PC-9 (cell line): ENCODE data around the gene CLEC2B. TPM values are rescaled to one million over a fixed set of nuclear protein-coding genes. Genes with fewer than 3 reads are reported as not detected.

Experiments used
- BruUV-seq: library from RNA; stranded (reverse); fragments of 400-500 nt; replicated peaks from 2 replicates; lab custom pipeline; 2021; lab: Mats Ljungman, UMichigan
- CTCF ChIA-PET: fragments of 300-600 bp; sonication (Branson Sonifier 250); formaldehyde crosslinking; loops from one replicate; lab custom pipeline; 2022; ENCODE audit warnings: antibody characterized with exemption; lab: Charles Lee
- POLR2A ChIA-PET: fragments of 300-600 bp; sonication (Branson Sonifier 250); formaldehyde crosslinking; loops from one replicate; lab custom pipeline; 2022; ENCODE audit warnings: antibody characterized with exemption; ENCODE audit not compliant: unreplicated experiment; lab: Charles Lee
- DNase-seq, 2 experiments: peaks; one replicate each; pipeline versions ENCODE4 v3.0.0 to v3.0.0-alpha.2; 2015 to 2022; ENCODE audit warnings: mixed read lengths in 1 of 2
- H2AFZ ChIP-seq: fragments of 200-600 bp; sonication (generic); 2 replicates; pipeline ENCODE4 v1.8.1; 2017; ENCODE audit warnings: antibody characterized with exemption
- H3F3A ChIP-seq: fragments of 200-600 bp; sonication (generic); 2 replicates; pipeline ENCODE4 v1.8.1; 2017; ENCODE audit warnings: antibody characterized with exemption, mild to moderate bottlenecking, low read depth; ENCODE audit not compliant: insufficient read depth
- H3K27ac ChIP-seq: fragments of 200-600 bp; sonication (generic); 2 replicates; pipeline ENCODE4 v1.6.1; 2016; ENCODE audit warnings: mixed run types
- H3K27me3 ChIP-seq: fragments of 200-600 bp; sonication (generic); 2 replicates; pipeline ENCODE4 v1.6.1; 2016; ENCODE audit warnings: low read depth, mixed run types; ENCODE audit not compliant: insufficient read depth
- H3K36me3 ChIP-seq: fragments of 200-600 bp; sonication (generic); 2 replicates; pipeline ENCODE4 v1.6.1; 2016; ENCODE audit warnings: low read depth, mixed run types
- H3K4me1 ChIP-seq: fragments of 200-600 bp; sonication (generic); replicated peaks from 2 replicates; pipeline ENCODE4 v1.6.1; 2016; ENCODE audit warnings: mixed run types; ENCODE audit not compliant: insufficient read depth
- H3K4me2 ChIP-seq: fragments of 200-600 bp; sonication (generic); 2 replicates; pipeline ENCODE4 v1.6.1; 2017; ENCODE audit warnings: mixed run types
- H3K4me3 ChIP-seq: fragments of 200-600 bp; sonication (generic); 2 replicates; pipeline ENCODE4 v1.6.1; 2016; ENCODE audit warnings: mixed run types
- H3K79me2 ChIP-seq: fragments of 200-600 bp; sonication (generic); 2 replicates; pipeline ENCODE4 v1.6.1; 2017; ENCODE audit warnings: low read depth, mixed run types
- H3K9me2 ChIP-seq: fragments of 200-600 bp; sonication (generic); 2 replicates; pipeline ENCODE4 v1.8.1; 2017; ENCODE audit warnings: mild to moderate bottlenecking; ENCODE audit not compliant: insufficient read depth
- H3K9me3 ChIP-seq: fragments of 200-600 bp; sonication (generic); 2 replicates; pipeline ENCODE4 v1.8.1; 2016; ENCODE audit warnings: low read depth; ENCODE audit not compliant: insufficient read depth
- H4K20me1 ChIP-seq: fragments of 200-600 bp; sonication (generic); 2 replicates; pipeline ENCODE4 v1.8.1; 2017; ENCODE audit not compliant: insufficient read depth
- EZH2 ChIP-seq: fragments of 200-600 bp; sonication (generic); IDR thresholded peaks from 2 replicates; pipeline ENCODE4 v1.8.0; 2017; ENCODE audit warnings: antibody characterized with exemption, low read depth
- intact Hi-C: fragments of 100-400 bp; cut with micrococcal nuclease; formaldehyde crosslinking; loops from one replicate; pipeline ENCODE4 v1.10.0; 2022; ENCODE audit not compliant: unreplicated experiment
- total RNA-seq: library from RNA; stranded (reverse); gene quantifications from 2 replicates; pipeline ENCODE4 v1.2.3, GENCODE V29; 2021
- TF ChIP-seq, protein P1 (sequence below): fragments of 200-600 bp; sonication (generic); conservative IDR thresholded peaks from 2 replicates; pipeline ENCODE4 v1.6.1; 2017; ENCODE audit warnings: mixed run types, antibody characterized with exemption, mild to moderate bottlenecking, moderate library complexity

CLEC2B gene
- total RNA-seq, 1 experiment from 2014 or later, result 3.9 TPM

DNA sequence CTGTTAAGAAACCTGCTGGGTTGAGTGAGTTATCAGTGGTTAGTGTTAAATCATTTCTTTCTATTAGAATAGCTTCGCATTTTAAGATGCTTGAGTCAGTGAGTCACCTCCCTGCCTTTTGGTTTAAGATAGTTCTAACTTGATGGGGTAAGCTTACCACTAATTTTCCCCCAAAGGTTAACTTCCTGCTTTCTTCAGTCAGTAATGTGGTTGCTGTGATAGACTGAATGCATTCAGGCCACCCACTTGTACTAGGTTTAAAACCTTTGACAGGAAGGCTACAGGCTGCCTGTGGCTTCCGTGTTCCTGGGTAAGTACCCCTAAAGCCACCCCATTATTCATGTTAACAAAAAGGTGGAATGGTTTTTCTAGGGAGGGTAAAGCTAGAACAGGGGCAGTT lies 37.7 kb upstream of the CLEC2B start:
- Histone ChIP-seq H3K4me1 (no peaks in the 10 kb centered on the region), H3K27ac (no peak overlapping the region), H3K9me3 (peaks cover 26% of the 10 kb centered on the region), H3K9me2 (no peaks in the 10 kb centered on the region), H4K20me1 (no peaks in the 10 kb centered on the region), H3K4me3 (no peak overlapping the region), H3K36me3 (no peaks in the 10 kb centered on the region), H2AFZ (no peak overlapping the region), H3F3A (no peaks in the 10 kb centered on the region), H3K4me2 (no peak overlapping the region), H3K79me2 (no peaks in the 10 kb centered on the region), H3K27me3 (no peaks in the 10 kb centered on the region)
- TF ChIP-seq, protein P1, sequence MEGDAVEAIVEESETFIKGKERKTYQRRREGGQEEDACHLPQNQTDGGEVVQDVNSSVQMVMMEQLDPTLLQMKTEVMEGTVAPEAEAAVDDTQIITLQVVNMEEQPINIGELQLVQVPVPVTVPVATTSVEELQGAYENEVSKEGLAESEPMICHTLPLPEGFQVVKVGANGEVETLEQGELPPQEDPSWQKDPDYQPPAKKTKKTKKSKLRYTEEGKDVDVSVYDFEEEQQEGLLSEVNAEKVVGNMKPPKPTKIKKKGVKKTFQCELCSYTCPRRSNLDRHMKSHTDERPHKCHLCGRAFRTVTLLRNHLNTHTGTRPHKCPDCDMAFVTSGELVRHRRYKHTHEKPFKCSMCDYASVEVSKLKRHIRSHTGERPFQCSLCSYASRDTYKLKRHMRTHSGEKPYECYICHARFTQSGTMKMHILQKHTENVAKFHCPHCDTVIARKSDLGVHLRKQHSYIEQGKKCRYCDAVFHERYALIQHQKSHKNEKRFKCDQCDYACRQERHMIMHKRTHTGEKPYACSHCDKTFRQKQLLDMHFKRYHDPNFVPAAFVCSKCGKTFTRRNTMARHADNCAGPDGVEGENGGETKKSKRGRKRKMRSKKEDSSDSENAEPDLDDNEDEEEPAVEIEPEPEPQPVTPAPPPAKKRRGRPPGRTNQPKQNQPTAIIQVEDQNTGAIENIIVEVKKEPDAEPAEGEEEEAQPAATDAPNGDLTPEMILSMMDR, result no peak
- no peak for TF ChIP-seq EZH2
- ChIA-PET POLR2A (no interaction called here), CTCF (no interaction called here)
- no TSS peak for BruUV-seq
- DNase-seq, result no peak
- intact Hi-C loops, result no loop called here

DNA sequence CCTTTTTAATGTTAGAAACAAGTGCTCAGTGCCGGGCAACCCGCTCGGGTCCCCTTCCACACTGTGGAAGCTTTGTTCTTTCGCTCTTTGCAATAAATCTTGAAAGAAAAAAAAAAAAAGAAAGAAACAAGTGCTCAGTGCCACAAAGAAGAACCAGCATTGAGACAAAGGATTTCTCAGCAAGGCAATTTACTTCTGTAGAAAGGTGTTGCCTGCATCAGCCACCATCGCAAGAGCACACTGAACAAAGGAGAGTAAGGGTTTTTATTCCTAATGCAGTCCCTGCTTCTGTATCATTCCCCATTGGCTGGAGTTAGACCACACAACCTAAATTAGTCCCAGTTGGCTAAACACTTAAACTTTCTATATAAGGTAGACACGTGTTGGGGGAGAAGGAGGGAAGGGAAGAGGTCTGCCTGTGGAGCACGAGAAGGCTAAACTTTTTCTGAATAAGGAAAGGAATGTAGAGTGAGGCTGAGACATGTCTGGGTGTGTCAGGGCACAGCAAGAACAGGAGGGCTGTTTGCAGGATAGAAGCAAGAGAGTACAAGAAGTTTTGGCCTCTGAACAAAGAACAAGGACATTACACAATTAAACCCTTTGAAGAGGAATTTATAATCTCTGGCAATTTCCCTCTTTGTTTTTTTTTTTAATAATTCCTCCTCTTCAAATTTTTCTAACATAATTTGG lies 33.5 kb upstream of the CLEC2B start:
- ChIA-PET CTCF (no interaction called here), POLR2A (no interaction called here)
- H3K36me3 ChIP-seq, result no peaks in the 10 kb centered on the region
- no peak overlapping the region for H2AFZ ChIP-seq
- no peaks in the 10 kb centered on the region for H4K20me1 ChIP-seq
- no peaks in the 10 kb centered on the region for H3K27me3 ChIP-seq
- DNase-seq, result no peak
- intact Hi-C loops, result no loop called here
- no peak overlapping the region for H3K4me2 ChIP-seq
- no peaks in the 10 kb centered on the region for H3K9me2 ChIP-seq
- no TSS peak for BruUV-seq
- H3K4me3 ChIP-seq, result no peak overlapping the region
- no peaks in the 10 kb centered on the region for H3F3A ChIP-seq
- no peak overlapping the region for H3K27ac ChIP-seq
- TF ChIP-seq EZH2, result no peak
- TF ChIP-seq, protein P1, result no peak
- peaks cover 6% of the 10 kb centered on the region for H3K9me3 ChIP-seq
- no peaks in the 10 kb centered on the region for H3K79me2 ChIP-seq
- H3K4me1 ChIP-seq, result no peaks in the 10 kb centered on the region

DNA sequence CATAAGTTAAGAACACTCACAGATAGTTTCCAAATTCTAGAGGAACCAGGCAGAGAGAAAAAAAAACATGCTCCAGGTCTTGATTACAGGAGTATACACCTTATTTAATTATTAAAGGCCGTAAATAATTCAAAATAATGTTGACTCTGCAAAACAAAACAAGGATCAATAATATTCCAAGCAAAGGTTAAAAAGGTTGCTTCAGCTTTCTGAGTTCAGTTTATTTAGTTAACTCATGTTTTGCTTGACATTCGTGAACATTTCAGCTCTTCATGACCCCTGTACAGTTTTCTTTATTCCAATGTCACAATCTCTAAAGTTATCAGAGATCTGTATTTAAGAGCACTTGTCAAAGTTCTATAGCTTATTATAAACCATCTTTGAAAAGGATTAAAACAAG lies 31.8 kb upstream of the CLEC2B start:
- no peak overlapping the region for H3K27ac ChIP-seq
- POLR2A ChIA-PET, result no interaction called here
- no peaks in the 10 kb centered on the region for H3K36me3 ChIP-seq
- no peaks in the 10 kb centered on the region for H3K4me1 ChIP-seq
- H3F3A ChIP-seq, result no peaks in the 10 kb centered on the region
- H2AFZ ChIP-seq, result no peak overlapping the region
- H3K27me3 ChIP-seq, result no peaks in the 10 kb centered on the region
- H3K9me3 ChIP-seq, result peaks cover 6% of the 10 kb centered on the region
- no peak for TF ChIP-seq EZH2
- TF ChIP-seq, protein P1, result no peak
- no peak for DNase-seq
- BruUV-seq, result no TSS peak
- H3K4me3 ChIP-seq, result no peak overlapping the region
- no peaks in the 10 kb centered on the region for H3K9me2 ChIP-seq
- H3K4me2 ChIP-seq, result no peak overlapping the region
- no peaks in the 10 kb centered on the region for H3K79me2 ChIP-seq
- no peaks in the 10 kb centered on the region for H4K20me1 ChIP-seq
- intact Hi-C loops, result no loop called here
- CTCF ChIA-PET, result no interaction called here
